Parathyroid adenoma (tissue), 2 donors: ENCODE data around the gene SLC30A7.

ENCODE experiments used
- H2AFZ ChIP-seq: fragments of 300-600 bp; sonication (generic); one replicate; pipeline ENCODE4 v1.7.0; 2017; ENCODE audit warnings: antibody characterized with exemption, mild to moderate bottlenecking
- H3K27ac ChIP-seq: fragments of 300-600 bp; sonication (generic); one replicate; pipeline ENCODE4 v1.7.0; 2017
- H3K27me3 ChIP-seq: fragments of 300-600 bp; sonication (generic); one replicate; pipeline ENCODE4 v1.7.0; 2017; ENCODE audit warnings: low read length; ENCODE audit not compliant: control insufficient read depth, insufficient read depth
- H3K36me3 ChIP-seq: fragments of 300-600 bp; sonication (generic); one replicate; pipeline ENCODE4 v1.7.0; 2017; ENCODE audit warnings: low read length; ENCODE audit not compliant: control insufficient read depth, insufficient read depth
- H3K4me1 ChIP-seq: fragments of 300-600 bp; sonication (generic); one replicate; pipeline ENCODE4 v1.7.0; 2017; ENCODE audit warnings: control low read depth
- H3K4me2 ChIP-seq: fragments of 300-600 bp; sonication (generic); one replicate; pipeline ENCODE4 v1.7.0; 2017; ENCODE audit warnings: low read length
- H3K4me3 ChIP-seq: fragments of 300-600 bp; sonication (generic); one replicate; pipeline ENCODE4 v1.7.0; 2017; ENCODE audit warnings: low read depth, low read length
- H3K79me2 ChIP-seq: fragments of 300-600 bp; sonication (generic); one replicate; pipeline ENCODE4 v1.7.0; 2017; ENCODE audit warnings: control low read depth
- H3K9ac ChIP-seq: fragments of 300-600 bp; sonication (generic); one replicate; pipeline ENCODE4 v1.7.0; 2017; ENCODE audit warnings: mild to moderate bottlenecking
- H3K9me3 ChIP-seq: fragments of 300-600 bp; sonication (generic); one replicate; pipeline ENCODE4 v1.7.0; 2017; ENCODE audit warnings: low read length; ENCODE audit not compliant: control insufficient read depth
- CTCF ChIP-seq: fragments of 300-600 bp; sonication (generic); IDR thresholded peaks from one replicate; pipeline ENCODE4 v1.7.0; 2017; ENCODE audit warnings: antibody characterized with exemption, mild to moderate bottlenecking
- donor health status: primary hyperparathyroidism.

SLC30A7 gene

GRCh38 chr1:100891380-100891779 lies 4.5 kb upstream of the SLC30A7 start:
- Histone ChIP-seq H3K4me3 (no peak overlapping the region), H3K36me3 (no peaks in the 10 kb centered on the region), H3K27me3 (no peaks in the 10 kb centered on the region), H3K4me1 (no peaks in the 10 kb centered on the region), H3K4me2 (no peak overlapping the region), H3K9ac (no peak overlapping the region), H2AFZ (no peak overlapping the region), H3K27ac (no peak overlapping the region), H3K9me3 (no peaks in the 10 kb centered on the region), H3K79me2 (no peaks in the 10 kb centered on the region)
- TF ChIP-seq CTCF = no peak

- H3K9me3 ChIP-seq = no peaks in the 10 kb centered on the region
- H3K79me2 ChIP-seq = no peaks in the 10 kb centered on the region
- no peaks in the 10 kb centered on the region for H3K4me1 ChIP-seq
- H3K9ac ChIP-seq = no peak overlapping the region
- no peaks in the 10 kb centered on the region for H3K27me3 ChIP-seq
- H3K4me2 ChIP-seq = no peak overlapping the region
- no peak overlapping the region for H3K27ac ChIP-seq
- no peaks in the 10 kb centered on the region for H3K36me3 ChIP-seq
- no peak overlapping the region for H3K4me3 ChIP-seq
- TF ChIP-seq CTCF = no peak
- no peak overlapping the region for H2AFZ ChIP-seq
These were observed 3.3 kb upstream of the SLC30A7 start for GRCh38 chr1:100892554-100892953.

GRCh38 chr1:100893718-100894117 lies 2.2 kb upstream of the SLC30A7 start:
- Histone ChIP-seq H2AFZ (no peak overlapping the region), H3K79me2 (no peaks in the 10 kb centered on the region), H3K27ac (no peak overlapping the region), H3K9me3 (no peaks in the 10 kb centered on the region), H3K4me1 (no peaks in the 10 kb centered on the region), H3K36me3 (no peaks in the 10 kb centered on the region), H3K9ac (no peak overlapping the region), H3K4me2 (peak overlapping the region; percentile 98), H3K27me3 (no peaks in the 10 kb centered on the region), H3K4me3 (peak overlapping the region; percentile 84)
- no peak for TF ChIP-seq CTCF

- Histone ChIP-seq H3K4me2 (peak within 1 kb of the TSS; percentile 98), H2AFZ (peak within 1 kb of the TSS; percentile 95), H3K79me2 (no peaks in the 10 kb centered on the region), H3K4me3 (peak within 1 kb of the TSS; percentile 84), H3K36me3 (no peaks in the 10 kb centered on the region), H3K9me3 (no peaks in the 10 kb centered on the region), H3K9ac (peak within 1 kb of the TSS; percentile 40), H3K27me3 (no peaks in the 10 kb centered on the region), H3K27ac (peak within 1 kb of the TSS; percentile 96), H3K4me1 (no peaks in the 10 kb centered on the region)
- TF ChIP-seq CTCF = no peak
These were observed 1.0 kb upstream of the SLC30A7 start, which contains the start of gene EXTL2 for GRCh38 chr1:100894603-100895539. Gene EXTL2, minus strand, starts transcription at chr1:100894842. Its CDS starts 6,085 bp downstream, at chr1:100888757.
